A549 (cell line): Measurements from ENCODE around the gene CPN1. TPM values are rescaled to one million over a fixed set of nuclear protein-coding genes. Genes with fewer than 3 reads are reported as not detected.
A peak's percentile ranks its signal among the peaks of the same experiment; 100 is the strongest.

Source experiments
- ATAC-seq, 2 experiments: fragments of 200-7000 bp in 1 of 2; fragments of >200 bp in 1 of 2; cut with Nextera tagmentation in 1 of 2; cut with Tn5 transposase in 1 of 2; 3 replicates each; pipeline versions ENCODE4 v1.8.0 to v1.9.1; 2018 to 2020; ENCODE audit warnings: mild to moderate bottlenecking in 1 of 2, moderate library complexity in 1 of 2
- CTCF ChIA-PET: fragments of 300-600 bp; sonication (Branson Sonifier 250); formaldehyde crosslinking; extraction: SDS; loops from one replicate; lab custom pipeline; 2021; ENCODE audit warnings: antibody characterized with exemption, inconsistent platforms; lab: Yijun Ruan, JAX
- POLR2A ChIA-PET: fragments of 350-600 bp; formaldehyde crosslinking; extraction: SDS; loops from one replicate; lab custom pipeline; 2021; ENCODE audit warnings: antibody characterized with exemption, inconsistent platforms; lab: Yijun Ruan, JAX
- DNase-seq, 2 experiments: peaks; one replicate each; pipeline versions ENCODE4 v3.0.0 to v3.0.0-alpha.2; 2011 to 2016; ENCODE audit warnings: low read depth in 1 of 2, low spot score in 1 of 2
- FAIRE-seq: peaks from 2 replicates; lab custom pipeline; 2011; peaks lifted over from hg19 to GRCh38; lab: Jason Lieb, UNC
- H3K27ac ChIP-seq, 2 experiments: fragments of >200 bp; sonication (Bioruptor Twin); formaldehyde crosslinking; 3 replicates each; pipeline ENCODE4 v1.5.1; 2016 to 2017
- H3K4me1 ChIP-seq: fragments of >200 bp; sonication (Bioruptor Twin); formaldehyde crosslinking; 3 replicates; pipeline ENCODE4 v1.6.1; 2016
- H3K4me2 ChIP-seq: fragments of >200 bp; sonication (Bioruptor Twin); formaldehyde crosslinking; 3 replicates; pipeline ENCODE4 v1.6.1; 2016
- H3K4me3 ChIP-seq: fragments of >200 bp; sonication (Bioruptor Twin); formaldehyde crosslinking; 3 replicates; pipeline ENCODE4 v1.5.1; 2016
- H3K9me3 ChIP-seq: fragments of >200 bp; sonication (Bioruptor Twin); formaldehyde crosslinking; 3 replicates; pipeline ENCODE4 v1.6.1; 2016
- BCL3 ChIP-seq: fragments of >200 bp; sonication (Bioruptor Twin); formaldehyde crosslinking; IDR thresholded peaks from 3 replicates; pipeline ENCODE4 v1.6.1; 2016
- CBX8 ChIP-seq: fragments of 200-600 bp; sonication (generic); IDR thresholded peaks from 2 replicates; pipeline ENCODE4 v1.6.1; 2016
- CEBPB ChIP-seq, 2 experiments: fragments of >200 bp in 1 of 2; sonication (Bioruptor Twin) in 1 of 2; formaldehyde crosslinking in 1 of 2; IDR thresholded peaks; 2 replicates each; pipeline ENCODE4 v1.6.1; 2012 to 2016
- CTCF ChIP-seq: fragments of >200 bp; sonication (Bioruptor Twin); formaldehyde crosslinking; IDR thresholded peaks from 3 replicates; pipeline ENCODE4 v1.5.1; 2016
- EHF ChIP-seq: fragments of 250-450 bp; sonication (Bioruptor Pico); IDR thresholded peaks from 2 replicates; pipeline ENCODE4 v1.5.0; 2020; ENCODE audit warnings: mild to moderate bottlenecking
- FOSL2 ChIP-seq, 2 experiments: fragments of 450-650 bp in 1 of 2; fragments of >200 bp in 1 of 2; sonication (Bioruptor Twin) in 1 of 2; formaldehyde crosslinking; IDR thresholded peaks; 2 replicates each; pipeline versions ENCODE4 v1.5.0 to v1.6.1; 2016 to 2020; ENCODE audit warnings: mild to moderate bottlenecking in 1 of 2, moderate library complexity in 1 of 2
- GATA3 ChIP-seq: IDR thresholded peaks from 2 replicates; pipeline ENCODE4 v1.6.1; 2012; ENCODE audit warnings: borderline replicate concordance
- JUN ChIP-seq, 2 experiments: fragments of >200 bp; sonication (Bioruptor Twin); formaldehyde crosslinking; IDR thresholded peaks; 2 replicates in 1 of 2; 3 replicates in 1 of 2; pipeline ENCODE4 v1.6.1; 2016 to 2017
- KDM5A ChIP-seq: fragments of 200-600 bp; sonication (generic); IDR thresholded peaks from 2 replicates; pipeline ENCODE4 v1.6.1; 2016; ENCODE audit warnings: antibody characterized with exemption, mild to moderate bottlenecking
- MAFK ChIP-seq: fragments of 450-650 bp; IDR thresholded peaks from 2 replicates; pipeline ENCODE4 v1.6.1; 2014; ENCODE audit not compliant: partially characterized antibody
- MAX ChIP-seq: IDR thresholded peaks from 2 replicates; pipeline ENCODE4 v1.6.1; 2012
- MYC ChIP-seq: IDR thresholded peaks from 2 replicates; pipeline ENCODE4 v1.6.1; 2012; ENCODE audit warnings: mild to moderate bottlenecking, inconsistent platforms, low read length, improper control_type of control experiment, borderline replicate concordance
- NPAS2 ChIP-seq: fragments of 250-450 bp; sonication (Bioruptor Pico); IDR thresholded peaks from 2 replicates; pipeline ENCODE4 v1.8.0; 2022; ENCODE audit warnings: mild to moderate bottlenecking, moderate library complexity, borderline replicate concordance
- PHF8 ChIP-seq: fragments of 200-600 bp; sonication (generic); IDR thresholded peaks from 2 replicates; pipeline ENCODE4 v1.6.1; 2016; ENCODE audit warnings: low read depth, mild to moderate bottlenecking, antibody characterized with exemption, moderate library complexity, borderline replicate concordance
- POLR2A ChIP-seq: IDR thresholded peaks from 2 replicates; pipeline ENCODE4 v1.6.1; 2012; ENCODE audit warnings: mild to moderate bottlenecking, low read length
- RAD21 ChIP-seq, 2 experiments: fragments of >200 bp in 1 of 2; sonication (Bioruptor Twin) in 1 of 2; formaldehyde crosslinking in 1 of 2; IDR thresholded peaks in 1 of 2; conservative IDR thresholded peaks in 1 of 2; 2 replicates in 1 of 2; 3 replicates in 1 of 2; pipeline ENCODE4 v1.6.1; 2012 to 2018; ENCODE audit warnings: inconsistent platforms in 1 of 2
- SMC3 ChIP-seq: fragments of >200 bp; sonication (Bioruptor Twin); formaldehyde crosslinking; IDR thresholded peaks from 3 replicates; pipeline ENCODE4 v1.6.1; 2018; ENCODE audit warnings: inconsistent platforms
- TP53 ChIP-seq: fragments of 250-450 bp; sonication (Bioruptor Pico); IDR thresholded peaks from 2 replicates; pipeline ENCODE4 v1.5.0; 2021; ENCODE audit warnings: mild to moderate bottlenecking, moderate library complexity
- ZC3H11A ChIP-seq: fragments of 450-650 bp; IDR thresholded peaks from 2 replicates; pipeline ENCODE4 v1.6.1; 2014; ENCODE audit warnings: antibody characterized with exemption, mild to moderate bottlenecking
- ZSCAN20 ChIP-seq: fragments of 250-450 bp; sonication (Bioruptor Pico); IDR thresholded peaks from 2 replicates; pipeline ENCODE4 v1.8.0; 2022; ENCODE audit warnings: mild to moderate bottlenecking, moderate library complexity
- WGBS: methylation state at CpG from one replicate; pipeline ENCODE4 v1.1.6; 2017; ENCODE audit errors: missing lambda C conversion rate; 5-methylcytosine and 5-hydroxymethylcytosine counted together
- polyA plus RNA-seq, 4 experiments: library from polyadenylated mRNA; depleted of rRNA in 3 of 4; stranded (reverse); fragments of >200 nt; fragmentation: RNase III in 1 of 4; extraction: RNeasy Plus Mini Kit Qiagen cat#74134 plus additional on column Dnase treatment in 1 of 4; gene quantifications; 2 replicates in 3 of 4; 3 replicates in 1 of 4; pipeline ENCODE4 v1.2.3, GENCODE V29; 2011 to 2017
- TF ChIP-seq, protein P1 (sequence below): IDR thresholded peaks from 2 replicates; pipeline ENCODE4 v1.6.1; 2012
- TF ChIP-seq, protein P2 (sequence below): fragments of 150-350 bp; IDR thresholded peaks from 2 replicates; pipeline ENCODE4 v1.6.1; 2014; ENCODE audit warnings: low read depth, mild to moderate bottlenecking, low read length
- TF ChIP-seq, protein P3 (sequence below): fragments of 250-450 bp; sonication (Bioruptor Pico); IDR thresholded peaks from 2 replicates; pipeline ENCODE4 v1.5.0; 2020; ENCODE audit warnings: low read depth, mild to moderate bottlenecking, moderate library complexity

CPN1 gene
- polyA plus RNA-seq, 2 of the 4 experiments (the other 2 are of a cell fraction): 0.52 to 3.2 TPM

- Histone ChIP-seq H3K4me1 (peaks cover 31% of the 10 kb centered on the region), H3K4me2 (peak within 1 kb of the TSS; percentile 96), H3K9me3 (no peaks in the 10 kb centered on the region), H3K4me3 (peak within 1 kb of the TSS; percentile 81), H3K27ac (peak within 1 kb of the TSS; percentile 83 to 92)
- WGBS: 8% methylated on average over 21 of the region's 86 CpGs
- peak; percentile 82 to 91 for DNase-seq
- TF ChIP-seq JUN (IDR thresholded peaks at IDR 0.05) (peak in 1 of 2 experiments; percentile 81; a peak in 4 of 5 replicates), POLR2A (peak; percentile 37), RAD21 (conservative IDR thresholded peaks at IDR 0.05 in 1 of 2, IDR thresholded peaks at IDR 0.05 in 1 of 2) (peak; percentile 34 to 60; a peak in 4 of 5 replicates), EHF (CRISPR knock-in tag) (0 out of 2 replicates have a peak, but pooled peaks have one; percentile 35), FOSL2 (IDR thresholded peaks at IDR 0.05) (peak; percentile 31; the same call in 1 of the 2 replicates), FOSL2 (CRISPR knock-in tag; IDR thresholded peaks at IDR 0.05) (peak; percentile 83), MYC (peak; percentile 33; the same call in 1 of the 2 replicates), SMC3 (peak; percentile 96), CBX8 (no peak), BCL3 (0 out of 3 replicates have a peak, but pooled peaks have one; percentile 11), CTCF (peak; percentile 90)
- TF ChIP-seq, protein P1, sequence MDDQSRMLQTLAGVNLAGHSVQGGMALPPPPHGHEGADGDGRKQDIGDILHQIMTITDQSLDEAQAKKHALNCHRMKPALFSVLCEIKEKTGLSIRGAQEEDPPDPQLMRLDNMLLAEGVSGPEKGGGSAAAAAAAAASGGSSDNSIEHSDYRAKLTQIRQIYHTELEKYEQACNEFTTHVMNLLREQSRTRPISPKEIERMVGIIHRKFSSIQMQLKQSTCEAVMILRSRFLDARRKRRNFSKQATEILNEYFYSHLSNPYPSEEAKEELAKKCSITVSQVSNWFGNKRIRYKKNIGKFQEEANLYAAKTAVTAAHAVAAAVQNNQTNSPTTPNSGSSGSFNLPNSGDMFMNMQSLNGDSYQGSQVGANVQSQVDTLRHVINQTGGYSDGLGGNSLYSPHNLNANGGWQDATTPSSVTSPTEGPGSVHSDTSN: no peak
- TF ChIP-seq, protein P2, sequence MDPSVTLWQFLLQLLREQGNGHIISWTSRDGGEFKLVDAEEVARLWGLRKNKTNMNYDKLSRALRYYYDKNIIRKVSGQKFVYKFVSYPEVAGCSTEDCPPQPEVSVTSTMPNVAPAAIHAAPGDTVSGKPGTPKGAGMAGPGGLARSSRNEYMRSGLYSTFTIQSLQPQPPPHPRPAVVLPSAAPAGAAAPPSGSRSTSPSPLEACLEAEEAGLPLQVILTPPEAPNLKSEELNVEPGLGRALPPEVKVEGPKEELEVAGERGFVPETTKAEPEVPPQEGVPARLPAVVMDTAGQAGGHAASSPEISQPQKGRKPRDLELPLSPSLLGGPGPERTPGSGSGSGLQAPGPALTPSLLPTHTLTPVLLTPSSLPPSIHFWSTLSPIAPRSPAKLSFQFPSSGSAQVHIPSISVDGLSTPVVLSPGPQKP: no peak
- CTCF ChIA-PET: interaction anchor here (0.6 to 7.8 kb wide), 67 partner anchors 8 to 499 kb away, joined by 3 to 101 read pairs (median 5); no protein-coding TSS in a partner anchor
- FAIRE-seq: no peak
- ATAC-seq: peak; percentile 72 to 89
- POLR2A ChIA-PET: interaction anchor here (0.7 to 0.9 kb wide), 2 partner anchors 80 to 164 kb away, joined by 3 read pairs; no protein-coding TSS in a partner anchor
Observed at GRCh38 chr10:100009793-100010676, 71.6 kb downstream of the CPN1 start, which contains the start of gene DNMBP. TSS of gene DNMBP (minus strand) at chr10:100009947. CDS start at chr10:99972124, 37,823 bp downstream.

DNA sequence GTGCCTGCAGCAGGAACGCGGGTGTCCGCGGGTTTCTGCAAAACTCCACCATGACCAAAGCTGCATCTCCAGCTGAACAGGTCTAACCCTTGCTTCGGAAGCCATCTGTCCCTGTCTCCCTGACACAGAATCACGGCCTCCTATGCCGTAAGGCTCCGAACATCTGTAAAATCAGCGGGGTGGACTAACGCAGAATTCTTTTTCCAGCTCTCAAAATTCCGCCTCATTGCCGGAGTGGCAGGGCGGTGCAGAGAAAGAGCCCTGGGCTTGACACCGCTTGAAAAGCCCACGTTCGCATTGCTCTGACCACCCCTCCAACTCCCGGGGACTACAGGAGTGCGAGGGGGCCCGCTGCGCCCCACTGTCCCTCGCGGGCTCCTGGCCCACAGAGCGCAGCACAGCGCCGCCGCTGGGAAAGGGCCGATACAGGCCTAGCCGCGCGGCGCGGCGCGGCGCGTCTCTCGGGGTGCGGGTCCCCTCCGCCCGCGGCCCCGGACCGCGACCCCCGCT is 72.3 kb downstream of the CPN1 start:
- 2% methylated on average over 13 of the region's 45 CpGs for WGBS
- no peak for FAIRE-seq
- POLR2A ChIA-PET: interaction anchor here (0.9 kb wide), 1 partner anchor 163 kb away, joined by 3 read pairs; no protein-coding TSS in a partner anchor

More for the DNA sequence above, 72.3 kb downstream of the CPN1 start:
- ATAC-seq: peak; percentile 71 to 79
- DNase-seq: peak; percentile 42 to 64
- Histone ChIP-seq H3K27ac (peak overlapping the region; percentile 83 to 92), H3K4me3 (peak overlapping the region; percentile 81), H3K4me2 (peak overlapping the region; percentile 96), H3K4me1 (peaks cover 38% of the 10 kb centered on the region), H3K9me3 (no peaks in the 10 kb centered on the region)
- TF ChIP-seq, protein P3, sequence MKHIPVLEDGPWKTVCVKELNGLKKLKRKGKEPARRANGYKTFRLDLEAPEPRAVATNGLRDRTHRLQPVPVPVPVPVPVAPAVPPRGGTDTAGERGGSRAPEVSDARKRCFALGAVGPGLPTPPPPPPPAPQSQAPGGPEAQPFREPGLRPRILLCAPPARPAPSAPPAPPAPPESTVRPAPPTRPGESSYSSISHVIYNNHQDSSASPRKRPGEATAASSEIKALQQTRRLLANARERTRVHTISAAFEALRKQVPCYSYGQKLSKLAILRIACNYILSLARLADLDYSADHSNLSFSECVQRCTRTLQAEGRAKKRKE (CRISPR knock-in tag): no peak
- TF ChIP-seq ZSCAN20 (CRISPR knock-in tag): no peak
- 0 out of 2 replicates have a peak, but pooled peaks have one; percentile 8 for TF ChIP-seq MAX
- no peak for TF ChIP-seq MAFK
- TF ChIP-seq GATA3: 0 out of 2 replicates have a peak, but pooled peaks have one; percentile 2
- TF ChIP-seq KDM5A: no peak
- TF ChIP-seq ZC3H11A: no peak
- TF ChIP-seq TP53 (CRISPR knock-in tag): no peak
- TF ChIP-seq RAD21 (conservative IDR thresholded peaks at IDR 0.05 in 1 of 2, IDR thresholded peaks at IDR 0.05 in 1 of 2): peak in 1 of 2 experiments; percentile 2; a peak in 1 of 5 replicates
- no peak for TF ChIP-seq NPAS2 (CRISPR knock-in tag)
- TF ChIP-seq CEBPB (IDR thresholded peaks at IDR 0.05): no peak
- TF ChIP-seq PHF8: peak; percentile 17; the same call in 1 of the 2 replicates
- CTCF ChIA-PET: interaction anchor here (0.6 to 7.8 kb wide), 70 partner anchors 8 to 500 kb away, joined by 3 to 101 read pairs (median 5); no protein-coding TSS in a partner anchor
